OCI-LY3 (cell line): ENCODE data around the gene EHD3.

Experiments
- H2AFZ ChIP-seq: fragments of 200-600, 300-600 bp; shearing (Covaris generic); 2 replicates; pipeline ENCODE4 v1.6.0; 2014; ENCODE audit warnings: antibody characterized with exemption, low read depth, low read length
- H3K27ac ChIP-seq: fragments of 200-600, 300-600 bp; sonication (generic); 2 replicates; pipeline ENCODE4 v1.5.1; 2014; ENCODE audit warnings: mild to moderate bottlenecking, low read length, moderate library complexity, mixed read lengths
- H3K27me3 ChIP-seq: fragments of 200-600, 300-600 bp; sonication (generic); 2 replicates; pipeline ENCODE4 v1.6.1; 2014; ENCODE audit warnings: low read depth, low read length, mixed read lengths
- H3K36me3 ChIP-seq: fragments of 200-600, 300-600 bp; sonication (generic); replicated peaks from 2 replicates; pipeline ENCODE3; 2014; ENCODE audit warnings: low read depth, low read length, mixed read lengths
- H3K4me1 ChIP-seq: fragments of 300-600, 200-600 bp; sonication (generic); 2 replicates; pipeline ENCODE4 v1.6.1; 2014; ENCODE audit warnings: low read length, mixed read lengths
- H3K4me2 ChIP-seq: fragments of 200-600, 300-600 bp; sonication (generic); 2 replicates; pipeline ENCODE4 v1.6.1; 2014; ENCODE audit warnings: low read length, mixed read lengths
- H3K4me3 ChIP-seq: fragments of 300-600, 200-600 bp; sonication (generic); 2 replicates; pipeline ENCODE4 v1.5.1; 2014; ENCODE audit warnings: antibody characterized with exemption, mild to moderate bottlenecking, low read length, moderate library complexity
- H3K79me2 ChIP-seq: fragments of 300-600, 200-600 bp; shearing (Covaris generic); 2 replicates; pipeline ENCODE4 v1.6.1; 2014; ENCODE audit warnings: mild to moderate bottlenecking, low read length, mixed read lengths
- H3K9ac ChIP-seq: fragments of 300-600, 200-600 bp; shearing (Covaris generic); 2 replicates; pipeline ENCODE4 v1.6.0; 2014; ENCODE audit warnings: mild to moderate bottlenecking, low read length, moderate library complexity
- H3K9me3 ChIP-seq: fragments of 200-600, 300-600 bp; shearing (Covaris generic); 2 replicates; pipeline ENCODE4 v1.6.1; 2014; ENCODE audit warnings: low read length, mixed read lengths; ENCODE audit not compliant: insufficient read depth
- H4K20me1 ChIP-seq: fragments of 200-600, 300-600 bp; sonication (generic); 2 replicates; pipeline ENCODE4 v1.6.1; 2016; ENCODE audit warnings: low read length, mixed read lengths; ENCODE audit not compliant: insufficient read depth
- EZH2phosphoT487 ChIP-seq: fragments of 200-600 bp; shearing (Covaris generic); IDR thresholded peaks from 2 replicates; pipeline ENCODE4 v1.6.1; 2018; ENCODE audit warnings: antibody characterized with exemption, mixed run types, low read depth
- TF ChIP-seq, protein P1 (sequence below): fragments of 200-600, 300-600 bp; sonication (generic); IDR thresholded peaks from 2 replicates; pipeline ENCODE4 v1.5.1; 2014; ENCODE audit warnings: antibody characterized with exemption, low read length, low read depth

Gene EHD3

DNA sequence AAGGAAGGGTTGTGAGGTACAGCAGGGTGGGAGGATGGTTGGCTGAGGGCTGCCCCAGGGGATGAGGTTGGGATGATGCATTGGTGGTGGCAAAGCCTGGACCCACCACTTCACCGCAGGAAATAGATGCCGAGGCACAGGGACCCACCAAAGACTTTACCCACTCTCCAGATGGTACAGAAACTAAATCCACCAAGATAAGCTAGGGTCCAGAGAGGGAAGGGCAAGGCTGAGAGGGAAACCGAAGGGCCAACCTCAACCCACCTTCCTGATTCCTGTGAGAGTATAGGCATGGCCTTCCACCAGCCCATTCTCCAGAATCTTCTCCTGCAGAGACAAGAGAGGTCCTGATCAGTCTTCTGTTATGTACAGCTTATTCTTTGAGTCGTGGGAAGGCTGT, 34.7 kb upstream of the EHD3 start:
- no peak overlapping the region for H2AFZ ChIP-seq
- TF ChIP-seq, protein P1, sequence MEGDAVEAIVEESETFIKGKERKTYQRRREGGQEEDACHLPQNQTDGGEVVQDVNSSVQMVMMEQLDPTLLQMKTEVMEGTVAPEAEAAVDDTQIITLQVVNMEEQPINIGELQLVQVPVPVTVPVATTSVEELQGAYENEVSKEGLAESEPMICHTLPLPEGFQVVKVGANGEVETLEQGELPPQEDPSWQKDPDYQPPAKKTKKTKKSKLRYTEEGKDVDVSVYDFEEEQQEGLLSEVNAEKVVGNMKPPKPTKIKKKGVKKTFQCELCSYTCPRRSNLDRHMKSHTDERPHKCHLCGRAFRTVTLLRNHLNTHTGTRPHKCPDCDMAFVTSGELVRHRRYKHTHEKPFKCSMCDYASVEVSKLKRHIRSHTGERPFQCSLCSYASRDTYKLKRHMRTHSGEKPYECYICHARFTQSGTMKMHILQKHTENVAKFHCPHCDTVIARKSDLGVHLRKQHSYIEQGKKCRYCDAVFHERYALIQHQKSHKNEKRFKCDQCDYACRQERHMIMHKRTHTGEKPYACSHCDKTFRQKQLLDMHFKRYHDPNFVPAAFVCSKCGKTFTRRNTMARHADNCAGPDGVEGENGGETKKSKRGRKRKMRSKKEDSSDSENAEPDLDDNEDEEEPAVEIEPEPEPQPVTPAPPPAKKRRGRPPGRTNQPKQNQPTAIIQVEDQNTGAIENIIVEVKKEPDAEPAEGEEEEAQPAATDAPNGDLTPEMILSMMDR, result no peak
- no peak for TF ChIP-seq EZH2phosphoT487
- no peaks in the 10 kb centered on the region for H3K9me3 ChIP-seq
- no peak overlapping the region for H3K27ac ChIP-seq
- no peak overlapping the region for H3K4me2 ChIP-seq
- H4K20me1 ChIP-seq, result no peaks in the 10 kb centered on the region
- no peak overlapping the region for H3K4me3 ChIP-seq
- H3K9ac ChIP-seq, result no peak overlapping the region
- H3K36me3 ChIP-seq, result no peaks in the 10 kb centered on the region
- no peaks in the 10 kb centered on the region for H3K79me2 ChIP-seq
- no peaks in the 10 kb centered on the region for H3K4me1 ChIP-seq
- no peaks in the 10 kb centered on the region for H3K27me3 ChIP-seq

DNA sequence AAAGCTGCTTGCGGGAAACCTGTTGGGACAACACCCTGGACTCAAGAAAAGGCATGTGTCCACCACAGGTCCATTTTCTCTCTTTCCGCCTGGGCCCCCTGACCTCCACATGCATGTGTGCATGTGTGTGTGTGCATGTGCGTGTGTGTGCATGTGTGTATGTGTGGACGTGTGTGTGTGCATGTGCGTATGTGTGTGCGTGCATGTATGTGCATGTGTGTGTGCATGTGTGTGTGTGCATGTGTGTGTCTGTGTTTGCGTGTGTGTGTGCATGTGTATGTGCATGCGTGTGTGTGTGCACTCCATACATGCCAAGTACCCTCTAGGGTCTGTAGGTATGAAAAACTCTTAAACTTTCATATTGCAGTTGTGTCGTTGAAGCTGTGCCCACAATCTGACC, 33.0 kb upstream of the EHD3 start:
- Histone ChIP-seq H3K36me3 (no peaks in the 10 kb centered on the region), H3K9me3 (no peaks in the 10 kb centered on the region), H3K27me3 (no peaks in the 10 kb centered on the region), H4K20me1 (no peaks in the 10 kb centered on the region), H3K79me2 (no peaks in the 10 kb centered on the region), H3K4me1 (no peaks in the 10 kb centered on the region), H3K4me3 (no peak overlapping the region), H3K4me2 (no peak overlapping the region), H3K27ac (no peak overlapping the region), H3K9ac (no peak overlapping the region), H2AFZ (no peak overlapping the region)
- TF ChIP-seq EZH2phosphoT487, result no peak
- TF ChIP-seq, protein P1, result no peak

DNA sequence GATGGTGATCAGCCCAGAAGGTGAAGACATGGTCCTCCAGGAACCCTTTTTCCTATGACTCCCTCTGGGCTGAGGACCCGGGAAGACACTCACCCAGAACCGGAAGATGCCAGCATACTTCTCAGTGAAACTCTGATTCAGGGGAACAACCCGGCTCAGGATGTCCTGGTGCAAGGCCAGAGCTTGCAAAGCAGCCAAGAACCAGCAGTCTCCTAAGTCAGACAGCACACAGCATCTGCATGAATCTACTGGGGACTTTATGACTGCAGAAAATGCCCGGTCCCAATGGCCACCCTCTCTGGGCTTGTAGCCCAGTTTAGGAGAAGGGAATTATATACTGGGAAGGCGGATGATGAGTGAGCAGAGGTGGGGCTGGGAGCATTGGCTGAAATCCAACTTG, 31.9 kb upstream of the EHD3 start:
- no peak overlapping the region for H3K9ac ChIP-seq
- no peaks in the 10 kb centered on the region for H4K20me1 ChIP-seq
- H3K36me3 ChIP-seq, result no peaks in the 10 kb centered on the region
- H2AFZ ChIP-seq, result no peak overlapping the region
- no peaks in the 10 kb centered on the region for H3K4me1 ChIP-seq
- H3K27ac ChIP-seq, result no peak overlapping the region
- H3K27me3 ChIP-seq, result no peaks in the 10 kb centered on the region
- no peak overlapping the region for H3K4me3 ChIP-seq
- no peaks in the 10 kb centered on the region for H3K9me3 ChIP-seq
- no peak overlapping the region for H3K4me2 ChIP-seq
- H3K79me2 ChIP-seq, result no peaks in the 10 kb centered on the region
- TF ChIP-seq, protein P1, result no peak
- no peak for TF ChIP-seq EZH2phosphoT487

DNA sequence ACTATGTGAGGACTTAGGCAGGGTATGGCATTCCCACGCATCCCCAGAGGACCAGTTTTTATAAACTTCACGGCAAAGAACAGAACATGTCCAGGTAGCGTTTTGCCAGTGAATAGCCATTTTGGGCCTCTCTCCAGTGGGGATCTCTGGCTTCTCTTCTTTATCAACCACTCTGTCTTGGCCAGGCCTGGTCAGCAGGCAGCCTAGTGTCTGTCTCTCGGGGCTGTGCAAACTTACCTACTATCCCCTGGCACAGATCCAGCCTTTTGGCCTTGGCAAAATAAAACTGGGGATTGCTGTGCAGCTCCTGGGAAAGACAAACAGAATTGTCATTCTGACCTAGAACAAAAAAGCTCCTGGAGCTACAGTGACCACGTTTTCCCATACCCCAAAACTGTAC, 31.1 kb upstream of the EHD3 start:
- no peak overlapping the region for H3K27ac ChIP-seq
- H4K20me1 ChIP-seq, result no peaks in the 10 kb centered on the region
- peaks cover 2% of the 10 kb centered on the region for H3K4me1 ChIP-seq
- no peaks in the 10 kb centered on the region for H3K27me3 ChIP-seq
- TF ChIP-seq, protein P1, result no peak
- no peak for TF ChIP-seq EZH2phosphoT487
- H2AFZ ChIP-seq, result no peak overlapping the region
- H3K9ac ChIP-seq, result no peak overlapping the region
- H3K4me2 ChIP-seq, result no peak overlapping the region
- H3K4me3 ChIP-seq, result no peak overlapping the region
- no peaks in the 10 kb centered on the region for H3K36me3 ChIP-seq
- no peaks in the 10 kb centered on the region for H3K9me3 ChIP-seq
- no peaks in the 10 kb centered on the region for H3K79me2 ChIP-seq
